HCT116 (cell line): Measurements from ENCODE around the gene SDK1. TPM values are rescaled to one million over a fixed set of nuclear protein-coding genes. Genes with fewer than 3 reads are reported as not detected.

Source experiments
- ATAC-seq: fragments of 200-7000 bp; cut with Tn5 transposase; 2 replicates; pipeline ENCODE4 v1.9.1; 2020; ENCODE audit warnings: mild to moderate bottlenecking, moderate library complexity
- BruUV-seq: library from RNA; stranded (reverse); fragments of 400-500 nt; replicated peaks from 2 replicates; lab custom pipeline; 2021; lab: Mats Ljungman, UMichigan
- CTCF ChIA-PET: fragments of 300-600 bp; sonication (Branson Sonifier 250); formaldehyde crosslinking; loops from one replicate; lab custom pipeline; 2021; ENCODE audit warnings: antibody characterized with exemption; lab: Charles Lee
- POLR2A ChIA-PET: fragments of 300-600, 350-600 bp; sonication (Branson Sonifier 250); formaldehyde crosslinking; loops from one replicate; lab custom pipeline; 2021; ENCODE audit warnings: antibody characterized with exemption; lab: Charles Lee
- RAD21 ChIA-PET, 2 experiments: fragments of 300-600 bp; sonication (Branson Sonifier 250); formaldehyde crosslinking; loops; one replicate each; lab custom pipeline; 2023; ENCODE audit warnings: low total read pairs in 2 of 2; ENCODE audit not compliant: uncharacterized antibody in 2 of 2, unreplicated experiment in 2 of 2, low non-redundant PET in 1 of 2; lab: Charles Lee
- DNase-seq: peaks from one replicate; pipeline ENCODE4 v3.0.0-alpha.2; 2010; ENCODE audit warnings: low read depth, low spot score
- H2AFZ ChIP-seq: fragments of 200-600 bp; shearing (Covaris generic), sonication (generic); 2 replicates; pipeline ENCODE4 v1.6.1; 2017; ENCODE audit warnings: low read depth, mixed run types, mixed read lengths, antibody characterized with exemption, low read length; ENCODE audit not compliant: poor library complexity, severe bottlenecking
- H3K27ac ChIP-seq: 2 replicates; pipeline ENCODE4 v1.5.1; 2012; ENCODE audit warnings: low read depth, low read length
- H3K27me3 ChIP-seq: fragments of 200-600 bp; sonication (generic); 2 replicates; pipeline ENCODE4 v1.6.1; 2016; ENCODE audit warnings: mixed run types, low read length, mixed read lengths; ENCODE audit not compliant: insufficient read depth
- H3K36me3 ChIP-seq, 2 experiments: fragments of 200-500 bp in 1 of 2; fragments of 200-600 bp in 1 of 2; sonication (Bioruptor generic) in 1 of 2; sonication (generic) in 1 of 2; 2 replicates each; pipeline versions ENCODE4 v1.5.1 to v1.6.1; 2014 to 2016; ENCODE audit warnings: low read length in 2 of 2, inconsistent platforms in 1 of 2, mixed read lengths in 1 of 2, mixed run types in 1 of 2; ENCODE audit not compliant: insufficient read depth in 2 of 2, control insufficient read depth in 1 of 2
- H3K4me1 ChIP-seq, 2 experiments: fragments of 200-600 bp in 1 of 2; sonication (generic) in 1 of 2; 2 replicates each; pipeline versions ENCODE4 v1.5.1 to v1.6.1; 2012 to 2017; ENCODE audit warnings: low read length in 2 of 2, inconsistent platforms in 1 of 2, mild to moderate bottlenecking in 1 of 2, mixed read lengths in 1 of 2, mixed run types in 1 of 2, moderate library complexity in 1 of 2; ENCODE audit not compliant: insufficient read depth in 2 of 2, control insufficient read depth in 1 of 2
- H3K4me2 ChIP-seq: fragments of 200-600 bp; sonication (generic); 2 replicates; pipeline ENCODE4 v1.6.1; 2017; ENCODE audit warnings: mixed run types, low read length, mixed read lengths
- H3K4me3 ChIP-seq, 2 experiments: fragments of 200-600 bp in 1 of 2; sonication (generic) in 1 of 2; replicated peaks in 1 of 2; 2 replicates each; pipeline ENCODE4 v1.5.1; 2011 to 2016; ENCODE audit warnings: low read length in 2 of 2, control low read depth in 1 of 2, low read depth in 1 of 2, mild to moderate bottlenecking in 1 of 2, mixed read lengths in 1 of 2, mixed run types in 1 of 2
- H3K79me2 ChIP-seq: fragments of 200-600 bp; sonication (generic); 2 replicates; pipeline ENCODE4 v1.6.1; 2017; ENCODE audit warnings: mild to moderate bottlenecking, mixed run types, low read length, moderate library complexity, mixed read lengths; ENCODE audit not compliant: insufficient read depth
- H3K9ac ChIP-seq: fragments of 200-600 bp; sonication (generic); 2 replicates; pipeline ENCODE4 v1.6.1; 2016; ENCODE audit warnings: low read length, mixed read lengths
- H3K9me2 ChIP-seq: fragments of 200-600 bp; sonication (generic), shearing (Covaris generic); 2 replicates; pipeline ENCODE4 v1.6.1; 2017; ENCODE audit warnings: mixed run types, mild to moderate bottlenecking, moderate library complexity; ENCODE audit not compliant: insufficient read depth
- H3K9me3 ChIP-seq, 2 experiments: fragments of 200-500 bp in 1 of 2; fragments of 200-600 bp in 1 of 2; sonication (Bioruptor generic) in 1 of 2; sonication (generic) in 1 of 2; 2 replicates each; pipeline ENCODE4 v1.6.1; 2014 to 2017; ENCODE audit warnings: low read length in 2 of 2, mixed read lengths in 2 of 2, inconsistent platforms in 1 of 2, low read depth in 1 of 2, mild to moderate bottlenecking in 1 of 2, mixed run types in 1 of 2, moderate library complexity in 1 of 2; ENCODE audit not compliant: control insufficient read depth in 1 of 2, insufficient read depth in 1 of 2
- H4K20me1 ChIP-seq: fragments of 200-600 bp; sonication (generic), shearing (Covaris generic); 2 replicates; pipeline ENCODE4 v1.6.1; 2017; ENCODE audit warnings: mixed run types, mild to moderate bottlenecking, moderate library complexity; ENCODE audit not compliant: insufficient read depth
- ATF3 ChIP-seq: IDR thresholded peaks from 2 replicates; pipeline ENCODE4 v1.6.1; 2012
- CEBPB ChIP-seq: IDR thresholded peaks from 2 replicates; pipeline ENCODE4 v1.6.1; 2012; ENCODE audit warnings: low read depth
- EGR1 ChIP-seq: IDR thresholded peaks from 2 replicates; pipeline ENCODE4 v1.6.1; 2012; ENCODE audit warnings: low read depth
- EZH2 ChIP-seq: fragments of 200-600 bp; sonication (generic); IDR thresholded peaks from 2 replicates; pipeline ENCODE4 v1.6.1; 2017; ENCODE audit warnings: antibody characterized with exemption, mixed run types
- EZH2phosphoT487 ChIP-seq: fragments of 200-600 bp; IDR thresholded peaks from 2 replicates; pipeline ENCODE4 v1.6.1; 2018; ENCODE audit warnings: antibody characterized with exemption, borderline replicate concordance
- FOSL1 ChIP-seq: IDR thresholded peaks from 2 replicates; pipeline ENCODE4 v1.6.1; 2012; ENCODE audit warnings: low read depth
- JUND ChIP-seq: IDR thresholded peaks from 2 replicates; pipeline ENCODE4 v1.6.1; 2012
- MAX ChIP-seq: IDR thresholded peaks from 2 replicates; pipeline ENCODE4 v1.6.1; 2012
- POLR2A ChIP-seq: IDR thresholded peaks from 2 replicates; pipeline ENCODE4 v1.7.0; 2011; ENCODE audit warnings: borderline replicate concordance; ENCODE audit not compliant: insufficient read depth, insufficient read length; ENCODE audit errors: extremely low read depth
- POLR2AphosphoS5 ChIP-seq: IDR thresholded peaks from 2 replicates; pipeline ENCODE4 v1.6.1; 2011; ENCODE audit warnings: mild to moderate bottlenecking, low read depth, low read length, moderate library complexity
- REST ChIP-seq: IDR thresholded peaks from 2 replicates; pipeline ENCODE4 v1.6.1; 2012; ENCODE audit warnings: low read depth
- SP1 ChIP-seq: IDR thresholded peaks from 2 replicates; pipeline ENCODE4 v1.6.1; 2012; ENCODE audit warnings: low read depth
- SRF ChIP-seq: IDR thresholded peaks from 2 replicates; pipeline ENCODE4 v1.6.1; 2012; ENCODE audit warnings: low read depth
- YY1 ChIP-seq: IDR thresholded peaks from 2 replicates; pipeline ENCODE4 v1.6.1; 2011; ENCODE audit warnings: low read length, low read depth, moderate library complexity, mild to moderate bottlenecking; ENCODE audit not compliant: insufficient replicate concordance; ENCODE audit errors: extremely low read depth
- ZFX ChIP-seq: fragments of 450-650 bp; IDR thresholded peaks from 2 replicates; pipeline ENCODE4 v1.6.1; 2017
- ZNF274 ChIP-seq: fragments of 200-500 bp; sonication (Bioruptor generic); IDR thresholded peaks from 2 replicates; pipeline ENCODE4 v1.6.1; 2014; ENCODE audit warnings: mild to moderate bottlenecking, low read depth, low read length, inconsistent platforms
- intact Hi-C: fragments of 100-400 bp; cut with micrococcal nuclease; formaldehyde crosslinking; loops from 2 replicates; pipeline ENCODE4 v1.10.0; 2022
- total RNA-seq: library from RNA; stranded (reverse); gene quantifications from one replicate; pipeline ENCODE4 v1.2.1, GENCODE V29; 2021; ENCODE audit not compliant: unreplicated experiment

SDK1 gene
- total RNA-seq, 1 experiment from 2014 or later, result 0.05 TPM

GRCh38 chr7:4168541-4168940 lies 867.5 kb downstream of the SDK1 start:
- peaks cover 0 to 9% of the 10 kb centered on the region in 2 experiments; a peak in 1 of 4 replicates for H3K4me1 ChIP-seq
- H4K20me1 ChIP-seq, result no peaks in the 10 kb centered on the region
- POLR2A ChIA-PET, result no interaction called here
- no peaks in the 10 kb centered on the region for H3K9me3 ChIP-seq
- no peak overlapping the region for H3K9ac ChIP-seq
- H3K36me3 ChIP-seq, result no peaks in the 10 kb centered on the region
- H3K4me2 ChIP-seq, result no peak overlapping the region
- H3K79me2 ChIP-seq, result no peaks in the 10 kb centered on the region
- H3K9me2 ChIP-seq, result no peaks in the 10 kb centered on the region
- ATAC-seq (no peak), DNase-seq (no peak)
- RAD21 ChIA-PET, result no interaction called here
- no peak overlapping the region for H2AFZ ChIP-seq
- BruUV-seq, result no TSS peak
- intact Hi-C loops, result no loop called here
- H3K27ac ChIP-seq, result no peak overlapping the region
- no peaks in the 10 kb centered on the region for H3K27me3 ChIP-seq
- TF ChIP-seq YY1 (no peak), EZH2phosphoT487 (no peak), POLR2A (no peak), ATF3 (no peak), POLR2AphosphoS5 (no peak), FOSL1 (no peak)
- no peak overlapping the region for H3K4me3 ChIP-seq
- CTCF ChIA-PET, result no interaction called here

GRCh38 chr7:4169455-4169854 lies 868.4 kb downstream of the SDK1 start:
- intact Hi-C loops, result no loop called here
- peak; percentile 71 for ATAC-seq
- Histone ChIP-seq H3K27me3 (no peaks in the 10 kb centered on the region), H3K4me2 (0 out of 2 replicates have a peak overlapping the region, but pooled peaks have one; percentile 15), H3K9ac (no peak overlapping the region), H3K4me3 (no peak overlapping the region), H3K9me3 (no peaks in the 10 kb centered on the region), H2AFZ (no peak overlapping the region), H3K9me2 (no peaks in the 10 kb centered on the region), H3K79me2 (no peaks in the 10 kb centered on the region), H4K20me1 (no peaks in the 10 kb centered on the region), H3K36me3 (no peaks in the 10 kb centered on the region), H3K27ac (no peak overlapping the region), H3K4me1 (peaks cover 0 to 9% of the 10 kb centered on the region in 2 experiments; a peak in 1 of 4 replicates)
- RAD21 ChIA-PET, result no interaction called here
- no TSS peak for BruUV-seq
- peak; percentile 2 for DNase-seq
- POLR2A ChIA-PET, result no interaction called here
- CTCF ChIA-PET, result interaction anchor here (0.5 kb wide), 1 partner anchor 467 kb away, joined by 3 read pairs; no protein-coding TSS in a partner anchor
- TF ChIP-seq FOSL1 (no peak), EGR1 (no peak), ZFX (no peak), REST (no peak), SRF (no peak), POLR2A (no peak), ZNF274 (no peak), ATF3 (no peak), SP1 (no peak), POLR2AphosphoS5 (no peak), JUND (no peak), MAX (no peak), CEBPB (no peak), EZH2 (no peak)
